Measurements from ENCODE around the gene PHLDA2.
"Not testable (repeated sequence)": the region's sequence is repeated elsewhere in the genome, so short reads cannot be mapped to it uniquely, and the experiment has no call there.

Gene PHLDA2

DNA sequence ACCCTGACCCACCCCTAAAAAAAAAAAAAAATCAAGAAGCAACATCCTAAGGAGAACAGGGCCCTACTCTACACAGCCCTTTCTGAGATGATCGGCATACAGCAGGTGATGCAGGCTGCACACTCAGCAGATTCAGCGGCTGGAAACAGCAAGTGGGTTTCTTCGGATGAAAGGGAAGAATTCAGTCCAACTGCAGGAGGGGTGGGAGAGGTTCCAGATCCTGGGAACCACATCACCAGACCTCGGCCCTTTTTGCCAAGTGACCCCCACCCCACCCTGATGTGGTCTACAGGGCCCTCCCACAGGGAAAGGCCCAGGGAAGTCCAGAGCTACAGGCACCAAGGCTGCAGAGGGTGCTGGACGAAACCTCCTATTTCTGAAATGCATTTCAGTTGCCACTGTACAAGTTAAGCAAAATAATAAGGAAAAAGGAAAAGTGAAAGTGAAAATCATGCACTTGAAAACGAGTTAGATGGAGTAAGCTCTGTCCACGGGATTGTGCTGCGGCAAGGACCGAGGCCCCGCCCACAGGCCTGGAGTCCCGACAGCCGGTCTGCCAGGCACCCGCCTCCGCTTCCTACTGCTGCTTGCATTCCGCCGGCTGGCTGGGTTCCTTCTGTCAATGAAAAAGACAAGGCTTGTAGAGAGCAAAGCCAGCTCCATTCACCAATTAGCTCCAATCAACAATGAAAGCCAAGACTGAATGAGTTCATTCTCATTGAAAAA, 16.0 kb upstream of the PHLDA2 start:
- DNase-seq, result no peak

DNA sequence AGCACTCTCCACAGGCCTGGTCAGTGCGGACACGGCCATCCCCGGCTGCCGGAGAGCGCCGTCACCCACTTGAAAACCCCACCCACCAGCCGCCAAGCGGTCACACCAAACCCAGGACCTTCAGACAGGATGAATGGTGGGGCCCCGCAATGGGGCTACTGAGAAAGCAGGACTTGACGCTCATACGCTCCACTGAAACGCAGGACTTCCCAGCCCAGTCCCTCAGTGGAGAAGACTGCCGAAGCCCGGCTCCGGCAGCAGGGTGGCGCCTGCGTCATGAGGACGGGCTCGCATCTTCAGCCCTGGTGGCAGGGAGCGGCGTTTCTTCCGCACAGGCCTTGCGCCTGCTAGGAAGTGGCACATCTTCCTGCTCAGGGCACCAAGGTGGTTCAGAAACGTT, 15.3 kb upstream of the PHLDA2 start:
- no peak for DNase-seq

DNA sequence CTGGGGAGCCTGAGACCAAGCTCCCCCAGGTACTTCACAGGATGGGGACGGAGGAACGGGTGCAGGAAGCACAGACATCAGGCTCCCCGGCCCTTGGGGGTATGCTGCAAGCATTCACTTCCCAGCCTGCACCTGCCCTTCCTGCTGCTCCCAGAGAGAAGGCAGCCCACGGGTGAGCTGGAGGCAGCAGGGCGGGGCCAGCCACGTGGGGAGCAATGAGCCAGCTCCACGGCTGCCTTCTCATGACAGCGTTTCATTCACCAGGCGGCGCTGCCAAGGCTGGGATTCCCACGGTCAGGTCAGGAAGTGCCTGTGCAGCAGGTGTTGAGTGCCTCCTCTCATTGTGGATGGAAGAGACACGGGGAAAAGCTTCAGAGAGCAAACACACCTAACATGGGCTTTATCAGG, 14.5 kb upstream of the PHLDA2 start:
- DNase-seq, result no peak

DNA sequence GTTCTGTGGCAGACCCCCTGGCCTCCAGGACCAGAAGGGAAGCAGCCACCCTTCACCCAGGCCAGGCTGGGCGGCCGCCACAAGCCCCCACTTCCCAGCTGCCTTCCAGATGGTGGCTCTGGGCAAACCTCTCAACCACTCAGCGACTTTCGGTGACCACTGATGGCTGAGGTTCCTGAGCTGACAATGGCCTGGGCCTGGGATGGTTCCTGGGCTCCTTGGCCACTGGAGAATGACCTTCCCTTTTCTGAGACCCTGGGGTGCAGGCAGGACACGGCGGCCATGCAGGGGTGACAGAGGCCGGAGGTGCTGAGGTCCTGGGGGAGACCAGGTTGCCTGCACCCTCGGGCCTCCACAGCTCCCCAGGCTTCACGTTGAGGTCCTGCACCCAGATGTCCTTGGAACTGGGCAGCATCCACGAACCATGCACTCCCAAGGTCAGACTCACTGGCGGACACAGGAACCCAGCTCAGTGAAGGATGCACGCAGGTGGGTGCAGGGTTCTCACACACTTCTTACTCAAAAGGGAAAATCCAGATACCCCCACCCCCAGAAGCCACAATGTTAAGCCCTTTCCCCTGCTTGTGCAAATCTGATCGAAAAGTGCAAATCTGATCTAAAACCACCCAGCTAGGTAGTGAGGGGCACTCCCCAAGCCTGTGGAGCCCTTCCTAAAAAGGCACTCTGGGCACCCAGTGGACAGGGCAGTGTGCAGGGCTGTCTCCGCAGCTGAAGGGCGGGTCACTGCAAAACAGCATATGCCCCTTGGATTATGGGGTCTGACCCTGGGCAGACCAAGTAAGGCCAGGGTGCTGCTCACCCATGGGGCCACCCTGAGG, 13.9 kb upstream of the PHLDA2 start:
- DNase-seq, result no peak

DNA sequence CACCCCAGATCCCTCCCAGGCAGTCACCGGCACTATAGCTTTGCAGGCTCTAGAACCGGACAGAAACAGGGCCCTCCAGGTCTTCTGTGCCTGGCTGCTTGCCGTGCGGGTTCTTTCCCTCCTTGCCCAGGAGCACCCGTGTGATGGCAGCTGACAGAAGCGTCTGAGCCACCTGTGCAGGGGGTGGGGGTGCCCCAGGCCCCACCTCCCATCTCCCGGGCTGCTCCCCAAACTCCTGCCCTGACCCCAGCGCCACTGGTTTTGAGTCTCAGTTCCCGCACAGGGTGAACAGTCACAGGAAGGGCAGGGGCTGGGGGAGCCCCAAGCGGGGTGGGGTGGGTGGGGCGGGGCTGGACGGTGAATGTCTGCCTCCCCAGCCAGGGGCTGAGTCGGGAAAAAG, 13.2 kb upstream of the PHLDA2 start:
- no peak for DNase-seq

DNA sequence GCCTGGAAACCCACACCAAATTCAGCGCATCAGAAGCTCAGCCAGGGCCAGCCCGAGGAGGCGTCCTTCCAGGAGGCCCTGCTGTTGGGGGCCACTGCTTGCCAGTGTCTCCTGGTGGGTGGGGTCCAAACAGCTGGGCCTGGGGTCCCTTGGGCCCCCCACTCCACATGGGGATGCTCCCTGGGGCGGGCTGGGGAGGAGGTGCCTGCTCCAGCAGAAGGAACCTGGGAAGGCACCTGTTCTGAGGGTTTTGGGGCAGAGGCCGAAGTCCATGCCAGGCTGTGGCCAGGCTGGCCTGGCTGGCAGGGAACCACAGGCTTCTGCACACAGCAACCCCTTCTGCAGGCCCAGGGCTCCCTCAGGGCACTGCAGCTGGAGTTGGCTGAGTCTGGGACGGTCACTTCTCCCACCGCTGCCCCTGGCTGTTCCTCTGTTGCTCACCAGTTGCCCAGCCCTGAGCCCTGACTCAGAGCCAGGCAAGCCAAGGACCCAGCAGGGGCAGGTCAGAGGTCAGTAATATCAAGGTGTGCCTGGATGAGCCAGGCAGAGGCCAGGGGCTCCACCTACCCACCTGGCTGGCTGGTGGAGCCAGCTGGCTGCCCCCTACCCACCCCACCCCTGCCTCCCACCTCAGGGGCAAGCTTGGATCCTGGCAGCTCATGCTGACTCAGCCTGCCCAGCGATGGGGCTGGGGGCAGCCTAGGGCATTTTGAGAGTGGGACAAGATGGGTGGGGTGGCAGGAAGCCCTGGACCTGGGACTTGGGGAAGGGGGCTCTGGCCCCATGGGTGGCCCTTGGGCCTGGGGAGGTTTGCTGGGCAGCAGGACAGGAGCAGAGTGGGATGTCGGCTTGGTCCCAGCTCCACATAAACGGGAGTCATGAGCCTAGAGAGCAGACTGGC, 12.0 kb upstream of the PHLDA2 start:
- no peak for DNase-seq

DNA sequence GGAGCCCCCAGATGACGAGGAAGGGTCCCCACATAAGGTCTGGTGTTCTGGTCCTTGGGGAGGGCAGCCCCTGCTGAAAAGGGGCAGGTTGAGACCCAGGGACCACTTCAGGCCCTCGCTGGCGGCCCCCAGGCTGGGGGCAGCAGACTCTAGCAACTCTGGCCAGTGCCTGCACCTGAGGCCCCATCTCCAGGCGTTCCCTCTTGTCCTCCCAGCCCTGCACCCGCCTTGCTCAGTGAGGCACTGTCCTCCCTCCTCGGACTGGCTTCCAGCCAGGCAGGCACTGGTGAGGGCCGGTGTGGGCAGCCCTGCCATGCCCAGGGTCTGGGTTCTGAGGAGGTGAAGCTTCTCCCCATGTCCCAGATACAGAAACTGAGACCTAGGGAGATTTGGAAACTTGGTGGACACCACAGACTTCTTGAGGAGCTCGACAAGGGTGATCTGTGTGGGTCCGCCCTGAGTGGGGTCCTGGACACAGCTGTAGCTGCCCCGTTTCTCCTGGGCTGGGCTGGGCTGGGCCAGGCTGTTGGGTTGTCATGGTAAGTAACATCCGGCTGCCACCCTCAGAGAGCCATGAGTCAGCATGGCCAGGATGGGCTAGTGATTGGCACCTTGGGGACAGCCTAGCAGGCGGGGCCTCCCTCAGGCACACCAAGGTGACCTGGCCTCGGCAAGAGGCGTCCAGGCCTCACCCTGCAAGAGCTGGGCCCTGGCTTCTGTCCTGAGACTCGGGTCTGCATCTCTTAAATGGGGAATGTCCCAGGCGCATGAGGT, 11.1 kb upstream of the PHLDA2 start:
- DNase-seq, result no peak

DNA sequence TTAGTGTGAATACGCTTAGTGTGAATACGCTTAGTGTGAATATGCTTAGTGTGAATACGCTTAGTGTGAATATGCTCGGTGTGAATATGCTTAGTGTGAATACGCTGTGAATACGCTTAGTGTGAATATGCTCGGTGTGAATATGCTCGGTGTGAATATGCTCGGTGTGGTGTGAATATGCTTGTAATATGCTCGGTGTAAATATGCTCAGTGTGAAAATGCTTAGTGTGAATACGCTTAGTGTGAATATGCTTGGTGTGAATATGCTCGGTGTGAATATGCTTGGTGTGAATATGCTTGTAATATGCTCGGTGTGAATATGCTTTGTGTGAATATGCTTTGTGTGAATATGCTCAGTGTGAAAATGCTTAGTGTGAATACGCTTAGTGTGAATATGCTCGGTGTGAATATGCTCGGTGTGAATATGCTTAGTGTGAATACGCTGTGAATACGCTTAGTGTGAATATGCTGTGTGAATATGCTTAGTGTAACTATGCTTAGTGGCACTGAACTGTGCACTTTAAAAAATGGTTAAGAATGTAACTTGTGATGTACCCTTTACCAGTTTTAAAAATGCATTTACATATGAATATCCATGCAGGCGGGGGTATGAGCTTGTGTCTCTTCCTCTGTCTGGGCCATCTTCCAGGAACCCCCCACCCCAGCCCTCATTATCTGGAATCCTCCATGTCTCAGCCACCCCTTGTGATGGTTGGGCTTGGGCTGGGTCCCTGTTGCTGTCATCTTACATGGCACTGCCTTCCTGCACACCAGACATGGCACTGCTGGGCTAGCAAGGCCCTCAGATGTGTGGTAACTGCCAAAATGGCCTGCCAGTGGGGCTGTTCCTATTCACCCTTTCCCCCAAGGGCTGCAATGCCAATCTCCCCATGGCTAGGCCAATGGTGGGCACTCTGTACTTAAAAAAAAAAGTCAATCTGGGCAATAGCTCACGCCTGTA, 9.5 kb upstream of the PHLDA2 start:
- DNase-seq, result not testable (repeated sequence)

DNA sequence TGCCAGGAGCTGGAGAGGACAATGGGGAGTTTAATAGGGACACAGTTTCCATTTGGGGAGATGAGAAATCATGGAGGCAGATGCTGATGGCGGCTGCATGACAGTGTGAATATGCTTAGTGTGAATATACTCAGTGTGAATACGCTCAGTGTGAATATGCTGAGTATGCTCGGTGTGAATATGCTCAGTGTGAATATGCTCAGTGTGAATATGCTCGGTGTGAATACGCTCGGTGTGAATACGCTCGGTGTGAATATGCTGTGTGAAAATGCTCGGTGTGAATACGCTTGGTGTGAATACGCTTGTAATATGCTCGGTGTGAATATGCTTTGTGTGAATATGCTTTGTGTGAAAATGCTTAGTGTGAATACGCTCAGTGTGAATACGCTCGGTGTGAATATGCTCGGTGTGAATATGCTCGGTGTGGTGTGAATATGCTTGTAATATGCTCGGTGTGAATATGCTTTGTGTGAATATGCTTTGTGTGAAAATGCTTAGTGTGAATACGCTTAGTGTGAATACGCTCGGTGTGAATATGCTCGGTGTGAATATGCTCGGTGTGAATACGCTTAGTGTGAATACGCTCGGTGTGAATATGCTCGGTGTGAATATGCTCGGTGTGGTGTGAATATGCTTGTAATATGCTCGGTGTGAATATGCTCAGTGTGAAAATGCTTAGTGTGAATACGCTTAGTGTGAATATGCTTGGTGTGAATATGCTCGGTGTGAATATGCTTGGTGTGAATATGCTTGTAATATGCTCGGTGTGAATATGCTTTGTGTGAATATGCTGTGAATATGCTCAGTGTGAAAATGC, 8.6 kb upstream of the PHLDA2 start:
- DNase-seq, result not testable (repeated sequence)

DNA sequence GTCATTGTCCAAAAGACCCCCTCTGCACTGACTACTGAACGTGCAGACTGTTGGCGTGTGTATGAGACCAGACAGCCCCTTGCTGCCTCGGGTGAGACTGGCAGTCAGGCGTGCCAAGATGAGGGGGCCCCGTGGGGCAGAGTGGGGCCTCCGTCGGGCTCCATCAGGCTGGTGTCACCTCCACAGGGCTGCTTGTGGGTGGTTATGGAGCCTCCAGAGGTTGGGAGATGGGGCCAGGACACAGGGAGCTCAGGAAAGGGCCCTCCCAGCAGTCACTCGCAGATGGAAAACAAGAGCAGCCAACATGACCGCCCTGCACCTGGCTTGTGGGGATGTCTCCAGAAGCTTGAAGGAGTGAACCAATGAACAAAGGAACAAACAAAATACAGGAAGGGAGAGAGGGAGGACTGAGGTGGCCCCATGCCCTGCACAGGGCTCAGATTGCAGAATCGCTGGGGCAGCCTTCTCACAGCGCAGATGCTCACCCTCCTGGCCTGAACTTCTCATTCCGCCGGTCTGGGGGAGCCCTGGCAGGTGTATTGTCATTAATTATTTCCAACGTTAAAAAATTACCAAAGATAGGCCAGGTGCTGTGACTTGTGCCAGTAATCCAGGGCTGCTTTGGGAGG, 5.5 kb upstream of the PHLDA2 start:
- no peak for DNase-seq

DNA sequence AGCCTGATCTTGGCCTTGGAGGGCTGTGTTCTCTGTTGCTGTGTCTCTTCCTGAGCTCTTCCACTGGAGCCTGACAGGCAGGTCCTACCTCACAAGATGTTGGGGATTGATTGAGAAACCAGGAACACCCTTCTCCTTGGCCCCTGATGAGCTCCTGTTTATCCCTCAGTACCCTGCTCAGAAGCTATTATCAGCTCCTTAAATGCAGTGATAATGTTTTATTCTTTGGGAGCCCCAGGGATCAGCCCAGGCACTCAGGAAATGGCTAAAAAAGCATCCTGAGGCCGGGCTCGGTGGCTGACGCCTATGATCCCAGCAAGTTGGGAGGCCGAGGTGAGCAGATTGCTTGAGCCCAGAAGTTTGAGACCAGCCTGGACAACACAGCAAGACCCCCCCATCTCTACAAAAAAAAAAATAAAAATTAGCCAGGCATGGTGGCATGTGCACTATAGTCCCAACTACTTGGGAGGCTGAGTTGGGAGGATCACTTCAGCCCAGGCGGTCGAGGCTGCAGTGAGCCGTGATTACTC, 4.9 kb upstream of the PHLDA2 start:
- no peak for DNase-seq

DNA sequence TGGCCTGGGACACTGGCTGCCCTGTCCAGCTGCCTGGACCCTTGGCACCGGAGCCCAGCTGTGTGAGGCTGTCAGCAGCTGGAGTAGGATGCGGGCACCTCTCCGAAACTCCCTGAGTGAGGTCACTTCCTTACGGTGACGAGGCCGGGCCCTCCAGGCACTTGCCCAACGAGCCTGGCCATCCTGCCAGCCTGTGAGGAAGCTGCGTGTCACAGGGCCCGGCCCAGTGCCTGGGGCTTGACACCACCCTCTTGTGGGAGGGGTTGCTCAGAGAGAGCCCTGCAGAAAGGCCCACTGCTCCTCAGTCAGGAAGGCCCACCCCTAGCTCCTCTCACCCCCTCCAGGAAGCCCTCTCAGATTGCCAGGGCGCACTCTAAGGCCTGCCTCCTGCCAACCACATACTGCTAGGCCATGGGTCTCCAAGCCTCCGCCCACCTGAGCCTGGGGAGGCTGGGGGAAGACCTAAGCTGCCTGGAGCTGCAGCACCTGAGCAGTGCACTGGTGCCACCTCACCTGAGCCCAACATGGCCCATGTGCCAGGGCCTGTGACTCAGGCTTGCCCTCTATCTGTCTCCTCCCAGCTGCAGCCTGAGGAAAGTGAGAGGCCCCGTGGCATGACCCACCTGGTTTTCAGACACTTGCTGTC, 4.3 kb upstream of the PHLDA2 start:
- peak; percentile 36 for DNase-seq

DNA sequence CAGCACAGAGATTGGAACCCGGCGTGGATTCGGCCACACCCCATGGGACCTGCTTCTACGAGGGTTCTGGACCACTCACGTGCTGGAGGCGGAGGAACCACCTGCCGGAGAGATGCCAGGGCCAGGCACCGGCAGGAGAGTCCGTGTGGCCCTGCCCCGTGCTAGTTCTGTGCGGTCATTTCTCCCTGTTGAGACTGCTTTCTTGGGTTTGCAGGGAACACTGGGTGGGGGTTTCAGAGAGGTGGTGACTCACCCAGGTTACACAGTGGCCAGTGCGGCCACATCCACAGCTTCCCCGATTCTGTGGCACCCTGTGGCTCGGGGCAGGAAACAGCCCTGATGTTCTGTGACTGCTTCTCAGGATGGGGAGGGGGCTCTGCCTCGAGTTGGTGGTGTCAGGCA, 3.6 kb upstream of the PHLDA2 start:
- DNase-seq, result no peak

DNA sequence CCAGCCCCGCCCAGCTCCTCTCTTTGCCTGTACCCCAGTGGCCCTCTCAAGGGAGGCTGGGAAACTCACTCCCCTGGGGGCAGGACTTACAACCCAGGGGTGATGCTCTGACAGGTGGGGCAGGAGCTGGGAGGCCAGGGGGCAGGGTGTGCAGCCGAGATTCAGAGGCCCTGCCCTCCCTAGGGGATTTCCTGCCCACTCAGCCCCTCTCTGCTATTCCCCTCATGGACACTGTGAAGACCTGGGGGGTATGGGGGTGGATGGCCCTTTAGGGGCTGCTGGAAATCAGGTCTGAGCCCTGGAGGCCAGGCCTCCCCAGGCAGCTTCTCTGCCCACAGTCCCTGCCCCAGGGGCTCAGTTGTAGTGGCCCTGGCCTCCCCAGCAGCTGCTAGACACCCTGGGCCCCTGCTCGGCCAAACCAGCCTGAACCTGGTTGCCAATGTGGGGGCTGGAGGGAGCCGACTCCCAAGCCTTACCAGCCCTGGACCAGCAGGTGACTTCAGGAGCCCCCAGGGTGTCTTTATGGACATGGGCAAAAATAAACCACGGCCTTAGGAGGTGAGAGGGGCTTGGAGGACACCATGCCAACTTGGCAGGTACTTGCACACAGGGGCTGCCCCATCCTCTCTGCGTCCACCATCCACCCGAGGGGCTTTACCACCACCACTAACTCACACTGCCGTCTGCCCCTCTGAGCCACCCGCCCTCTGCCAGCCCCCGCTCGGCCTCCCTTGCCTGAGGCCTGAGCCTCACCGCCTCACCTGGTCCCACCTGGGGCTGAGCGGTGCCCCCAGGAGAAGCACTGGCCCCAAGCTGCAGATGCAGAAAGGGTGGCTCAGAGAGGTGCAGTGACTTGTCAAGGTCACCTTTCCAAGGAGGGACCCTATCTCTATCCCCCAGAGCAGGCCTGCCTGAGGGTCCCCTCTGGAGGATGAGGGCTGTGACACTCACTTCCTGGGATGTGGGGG, 2.8 kb upstream of the PHLDA2 start:
- no peak for DNase-seq

DNA sequence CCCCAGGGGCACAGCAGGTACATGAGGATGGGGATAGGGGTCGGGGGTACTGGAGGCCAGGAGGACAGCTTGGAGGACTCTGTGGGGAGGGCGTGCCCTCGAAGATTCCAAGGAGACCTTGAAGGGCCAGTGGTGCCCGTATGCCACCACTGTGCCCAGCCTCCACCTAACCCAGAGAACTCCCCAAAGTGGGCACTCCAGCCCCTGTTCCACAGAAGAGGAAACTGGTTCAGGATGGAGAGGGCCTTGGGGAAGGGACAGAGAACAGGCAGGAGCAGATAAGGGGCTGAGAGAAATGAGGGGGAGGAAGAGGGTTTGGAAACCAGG, 2.2 kb upstream of the PHLDA2 start:
- no peak for DNase-seq

DNA sequence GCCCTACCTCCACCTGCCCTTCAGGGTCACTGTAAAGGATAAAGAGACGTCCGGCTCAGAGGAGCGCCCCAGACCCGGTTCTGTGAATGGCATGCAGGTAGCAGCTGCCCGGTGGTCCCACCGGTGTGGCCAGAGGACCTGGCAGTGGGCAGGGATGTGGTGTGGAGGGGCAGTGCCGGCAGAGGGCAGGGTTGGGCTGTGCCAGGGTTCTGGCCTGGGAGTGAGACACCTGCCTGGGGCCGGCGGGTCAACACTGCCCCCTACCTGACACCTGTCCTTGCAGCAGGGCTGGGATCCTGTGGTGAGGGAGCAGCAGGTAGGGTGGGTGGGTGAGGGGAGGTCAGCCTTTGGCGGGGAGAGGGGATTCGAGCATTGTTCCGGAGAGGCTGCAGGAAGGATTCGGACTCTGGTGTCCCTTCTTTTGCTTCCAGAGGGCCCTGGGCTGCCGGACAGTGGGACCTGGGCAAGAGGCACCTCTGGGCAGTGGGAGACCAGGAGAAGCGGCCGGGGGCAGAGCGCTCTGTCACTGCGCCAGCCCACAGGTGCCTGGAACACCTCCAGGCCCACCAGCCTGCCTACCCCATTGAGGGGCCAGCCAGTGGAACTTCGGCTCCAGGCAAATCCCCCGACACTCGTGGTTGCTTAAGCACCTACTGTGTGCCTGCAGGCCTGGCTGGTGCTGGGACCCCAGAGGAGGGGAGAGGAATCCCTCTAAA, 1.6 kb upstream of the PHLDA2 start:
- no peak for DNase-seq
